ENCODE results near the gene KLHL36. TPM values are rescaled to one million over a fixed set of nuclear protein-coding genes. Genes with fewer than 3 reads are reported as not detected.

KLHL36 gene
- total RNA-seq, 6 experiments from 2014 or later = 37.6 to 58.3 (median 40.7) TPM

DNA sequence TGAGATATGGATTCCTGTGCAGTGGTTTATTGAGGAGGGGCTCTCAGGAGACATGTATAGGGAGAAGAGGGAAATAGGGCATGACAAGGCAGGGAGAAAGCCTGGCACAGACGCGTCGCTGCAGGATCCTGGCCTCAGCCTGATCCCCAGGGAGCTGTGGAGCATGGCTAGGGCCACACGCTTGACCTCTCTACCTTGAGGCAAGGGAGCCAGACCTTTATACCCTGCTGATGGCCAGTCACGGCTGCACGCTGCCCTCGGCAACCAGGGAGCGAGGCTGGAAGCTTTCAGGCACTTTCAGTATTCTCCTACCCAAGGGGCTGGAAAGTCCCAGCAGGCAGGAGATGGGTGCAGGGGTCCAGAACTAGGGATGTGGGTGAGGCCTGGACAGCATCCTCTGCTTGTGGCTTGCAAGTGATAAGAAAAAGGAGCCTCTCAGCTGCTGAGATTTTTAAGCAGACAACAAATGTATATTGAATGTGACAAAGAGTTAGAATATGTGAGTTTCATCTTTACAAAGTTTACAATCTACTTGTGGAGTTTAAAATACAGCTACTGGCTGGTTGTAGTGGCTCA is 10.0 kb upstream of the KLHL36 start:
- Mint-ChIP-seq H3K27ac (no peak overlapping the region), H3K4me1 (ENCODE audit: low read depth) (peaks cover 28% of the 10 kb centered on the region), H3K4me3 (no peak overlapping the region), H3K9me3 (no peaks in the 10 kb centered on the region), H3K36me3 (ENCODE audit: low read depth) (no peaks in the 10 kb centered on the region), H3K27me3 (ENCODE audit: insufficient read depth) (peaks cover 4% of the 10 kb centered on the region)
- DNase-seq = no peak
- no peak for TF ChIP-seq CTCF (IDR thresholded peaks at IDR 0.05)

GRCh38 chr16:84640145-84640544 is 8.2 kb upstream of the KLHL36 start:
- TF ChIP-seq CTCF (IDR thresholded peaks at IDR 0.05) = no peak
- Mint-ChIP-seq H3K27me3 (ENCODE audit: insufficient read depth) (peaks cover 4% of the 10 kb centered on the region), H3K4me3 (no peak overlapping the region), H3K4me1 (ENCODE audit: low read depth) (peaks cover 45% of the 10 kb centered on the region), H3K27ac (no peak overlapping the region), H3K36me3 (ENCODE audit: low read depth) (no peaks in the 10 kb centered on the region), H3K9me3 (no peaks in the 10 kb centered on the region)
- no peak for DNase-seq

GRCh38 chr16:84641643-84642358 is 6.5 kb upstream of the KLHL36 start:
- H3K27me3 Mint-ChIP-seq (ENCODE audit: insufficient read depth) = peaks cover 3% of the 10 kb centered on the region
- H3K36me3 Mint-ChIP-seq (ENCODE audit: low read depth) = no peaks in the 10 kb centered on the region
- H3K27ac Mint-ChIP-seq = peak overlapping the region; percentile 6; the same call in 1 of the 2 replicates

DNA sequence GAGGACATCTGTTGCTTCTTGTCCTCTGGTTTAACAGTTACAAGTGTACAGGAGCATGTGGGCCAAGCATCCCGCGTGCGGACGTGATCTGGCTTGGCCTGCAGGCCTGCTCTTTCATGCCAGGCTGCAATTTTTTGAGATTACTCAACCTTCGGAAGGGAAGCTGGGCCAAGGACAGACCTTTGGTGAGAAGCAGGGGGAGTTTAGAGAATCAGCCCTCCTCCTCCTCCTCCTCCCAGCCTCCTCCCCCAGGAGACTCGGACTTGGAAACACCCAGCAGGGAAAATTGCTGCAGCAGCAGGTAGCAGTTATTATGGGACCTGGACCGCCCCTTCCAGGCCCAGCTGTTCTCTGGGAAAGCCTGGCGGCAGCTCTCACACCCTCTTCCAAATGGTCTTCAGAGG is 5.1 kb upstream of the KLHL36 start:
- Mint-ChIP-seq H3K4me1 (ENCODE audit: low read depth) (peaks cover 51% of the 10 kb centered on the region), H3K4me3 (peak overlapping the region; percentile 42), H3K27me3 (ENCODE audit: insufficient read depth) (peaks cover 1% of the 10 kb centered on the region), H3K27ac (peak overlapping the region; percentile 78), H3K9me3 (no peaks in the 10 kb centered on the region), H3K36me3 (ENCODE audit: low read depth) (no peaks in the 10 kb centered on the region)
- no peak for TF ChIP-seq CTCF (IDR thresholded peaks at IDR 0.05)
- peak; percentile 92 for DNase-seq

More at GRCh38 chr16:84641643-84642358, 6.5 kb upstream of the KLHL36 start:
- no peak overlapping the region for H3K4me3 Mint-ChIP-seq
- no peak for DNase-seq
- H3K4me1 Mint-ChIP-seq (ENCODE audit: low read depth) = peaks cover 45% of the 10 kb centered on the region
- TF ChIP-seq CTCF (IDR thresholded peaks at IDR 0.05) = no peak
- no peaks in the 10 kb centered on the region for H3K9me3 Mint-ChIP-seq

GRCh38 chr16:84643674-84644073 is 4.6 kb upstream of the KLHL36 start:
- no peak for TF ChIP-seq CTCF (IDR thresholded peaks at IDR 0.05)
- peak overlapping the region; percentile 78 for H3K27ac Mint-ChIP-seq
- H3K4me1 Mint-ChIP-seq (ENCODE audit: low read depth) = peaks cover 51% of the 10 kb centered on the region
- H3K27me3 Mint-ChIP-seq (ENCODE audit: insufficient read depth) = peaks cover 1% of the 10 kb centered on the region
- no peak for DNase-seq
- H3K4me3 Mint-ChIP-seq = no peak overlapping the region
- H3K9me3 Mint-ChIP-seq = no peaks in the 10 kb centered on the region
- H3K36me3 Mint-ChIP-seq (ENCODE audit: low read depth) = no peaks in the 10 kb centered on the region
